HL-60 (cell line): ENCODE measurements around the gene PTPRD.

Experiments
- DNase-seq, 2 experiments: peaks; one replicate each; pipeline ENCODE4 v3.0.0-alpha.2; 2010 to 2020; ENCODE audit warnings: low read depth in 1 of 2, low spot score in 1 of 2
- H3K27ac ChIP-seq: fragments of 250-450 bp; sonication (Bioruptor Pico); replicated peaks from 2 replicates; pipeline ENCODE4 v1.5.1; 2020; ENCODE audit warnings: mild to moderate bottlenecking, moderate library complexity
- H3K27me3 ChIP-seq: fragments of 250-450 bp; sonication (Bioruptor Pico); 2 replicates; pipeline ENCODE4 v1.5.1; 2021; ENCODE audit warnings: mild to moderate bottlenecking, moderate library complexity; ENCODE audit not compliant: insufficient read depth, poor library complexity, severe bottlenecking
- H3K4me3 ChIP-seq: replicated peaks from 2 replicates; pipeline ENCODE4 v1.5.1; 2011; ENCODE audit warnings: mild to moderate bottlenecking, control low read depth, low read length; ENCODE audit not compliant: insufficient read depth
- CTCF ChIP-seq: IDR thresholded peaks from one replicate; pipeline ENCODE4 v1.5.1; 2011; ENCODE audit warnings: low read length, control low read depth, inconsistent platforms; ENCODE audit not compliant: insufficient read depth
- GABPA ChIP-seq: IDR thresholded peaks from 2 replicates; pipeline ENCODE4 v1.6.1; 2012; ENCODE audit warnings: low read depth
- POLR2AphosphoS5 ChIP-seq: IDR thresholded peaks from 2 replicates; pipeline ENCODE4 v1.6.1; 2012; ENCODE audit warnings: low read depth
- SPI1 ChIP-seq: IDR thresholded peaks from 2 replicates; pipeline ENCODE4 v1.6.1; 2012; ENCODE audit warnings: low read depth, mild to moderate bottlenecking, borderline replicate concordance
- TF ChIP-seq, protein P1 (sequence below): IDR thresholded peaks from 2 replicates; pipeline ENCODE4 v1.6.1; 2012; ENCODE audit warnings: low read depth; ENCODE audit not compliant: insufficient replicate concordance

Gene PTPRD

GRCh38 chr9:8857926-8858595 lies 1754.7 kb downstream of the PTPRD start:
- Histone ChIP-seq H3K27me3 (peaks cover 28% of the 10 kb centered on the region), H3K4me3 (peak overlapping the region; percentile 32), H3K27ac (no peak overlapping the region)
- TF ChIP-seq GABPA (no peak), POLR2AphosphoS5 (no peak), SPI1 (no peak), CTCF (no peak)
- TF ChIP-seq, protein P1, sequence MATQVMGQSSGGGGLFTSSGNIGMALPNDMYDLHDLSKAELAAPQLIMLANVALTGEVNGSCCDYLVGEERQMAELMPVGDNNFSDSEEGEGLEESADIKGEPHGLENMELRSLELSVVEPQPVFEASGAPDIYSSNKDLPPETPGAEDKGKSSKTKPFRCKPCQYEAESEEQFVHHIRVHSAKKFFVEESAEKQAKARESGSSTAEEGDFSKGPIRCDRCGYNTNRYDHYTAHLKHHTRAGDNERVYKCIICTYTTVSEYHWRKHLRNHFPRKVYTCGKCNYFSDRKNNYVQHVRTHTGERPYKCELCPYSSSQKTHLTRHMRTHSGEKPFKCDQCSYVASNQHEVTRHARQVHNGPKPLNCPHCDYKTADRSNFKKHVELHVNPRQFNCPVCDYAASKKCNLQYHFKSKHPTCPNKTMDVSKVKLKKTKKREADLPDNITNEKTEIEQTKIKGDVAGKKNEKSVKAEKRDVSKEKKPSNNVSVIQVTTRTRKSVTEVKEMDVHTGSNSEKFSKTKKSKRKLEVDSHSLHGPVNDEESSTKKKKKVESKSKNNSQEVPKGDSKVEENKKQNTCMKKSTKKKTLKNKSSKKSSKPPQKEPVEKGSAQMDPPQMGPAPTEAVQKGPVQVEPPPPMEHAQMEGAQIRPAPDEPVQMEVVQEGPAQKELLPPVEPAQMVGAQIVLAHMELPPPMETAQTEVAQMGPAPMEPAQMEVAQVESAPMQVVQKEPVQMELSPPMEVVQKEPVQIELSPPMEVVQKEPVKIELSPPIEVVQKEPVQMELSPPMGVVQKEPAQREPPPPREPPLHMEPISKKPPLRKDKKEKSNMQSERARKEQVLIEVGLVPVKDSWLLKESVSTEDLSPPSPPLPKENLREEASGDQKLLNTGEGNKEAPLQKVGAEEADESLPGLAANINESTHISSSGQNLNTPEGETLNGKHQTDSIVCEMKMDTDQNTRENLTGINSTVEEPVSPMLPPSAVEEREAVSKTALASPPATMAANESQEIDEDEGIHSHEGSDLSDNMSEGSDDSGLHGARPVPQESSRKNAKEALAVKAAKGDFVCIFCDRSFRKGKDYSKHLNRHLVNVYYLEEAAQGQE: no peak
- DNase-seq: peak in 1 of 2 experiments; percentile 14

- Histone ChIP-seq H3K4me3 (peak overlapping the region; percentile 32), H3K27ac (no peak overlapping the region)
- no peak for DNase-seq
Observed at GRCh38 chr9:8857068-8857925, 1755.5 kb downstream of the PTPRD start.

GRCh38 chr9:8856396-8857067 lies 1756.3 kb downstream of the PTPRD start:
- Histone ChIP-seq H3K4me3 (no peak overlapping the region), H3K27me3 (peaks cover 28% of the 10 kb centered on the region), H3K27ac (no peak overlapping the region)
- no peak for TF ChIP-seq CTCF
- no peak for TF ChIP-seq POLR2AphosphoS5
- TF ChIP-seq SPI1: no peak
- no peak for TF ChIP-seq GABPA
- TF ChIP-seq, protein P1: no peak
- no peak for DNase-seq

More at GRCh38 chr9:8857068-8857925, 1755.5 kb downstream of the PTPRD start:
- no peak for TF ChIP-seq GABPA
- no peak for TF ChIP-seq POLR2AphosphoS5
- H3K27me3 ChIP-seq: peaks cover 28% of the 10 kb centered on the region

- H3K27ac ChIP-seq: no peak overlapping the region
- TF ChIP-seq CTCF (no peak), POLR2AphosphoS5 (no peak), SPI1 (no peak), GABPA (no peak)
- TF ChIP-seq, protein P1: no peak
- peaks cover 28% of the 10 kb centered on the region for H3K27me3 ChIP-seq
- no peak for DNase-seq
- H3K4me3 ChIP-seq: no peak overlapping the region
Observed at GRCh38 chr9:8855046-8855445, 1757.8 kb downstream of the PTPRD start.
